Panc1 (cell line): ENCODE results near the gene POLD1.

Experiments
- POLR2AphosphoS5 ChIP-seq: IDR thresholded peaks from 2 replicates; pipeline ENCODE4 v1.6.1; 2012; ENCODE audit warnings: mild to moderate bottlenecking, low read depth, low read length, moderate library complexity
- SIN3A ChIP-seq: IDR thresholded peaks from 2 replicates; pipeline ENCODE4 v1.6.1; 2012; ENCODE audit warnings: low read depth, mild to moderate bottlenecking, low read length, moderate library complexity, borderline replicate concordance; ENCODE audit not compliant: insufficient read depth
- TCF7L2 ChIP-seq: IDR thresholded peaks from 2 replicates; pipeline ENCODE4 v1.6.1; 2011; ENCODE audit warnings: mild to moderate bottlenecking, low read depth, low read length, inconsistent platforms
- TF ChIP-seq, protein P1 (sequence below): fragments of 450-650 bp; IDR thresholded peaks from 2 replicates; pipeline ENCODE4 v1.5.1; 2017; ENCODE audit warnings: mild to moderate bottlenecking
- TF ChIP-seq, protein P2 (sequence below), 2 experiments: IDR thresholded peaks; 2 replicates each; pipeline ENCODE4 v1.6.1; 2011 to 2012; ENCODE audit warnings: low read depth in 2 of 2, control low read depth in 1 of 2, low read length in 1 of 2, mild to moderate bottlenecking in 1 of 2, moderate library complexity in 1 of 2; ENCODE audit not compliant: insufficient read depth in 1 of 2

DNA sequence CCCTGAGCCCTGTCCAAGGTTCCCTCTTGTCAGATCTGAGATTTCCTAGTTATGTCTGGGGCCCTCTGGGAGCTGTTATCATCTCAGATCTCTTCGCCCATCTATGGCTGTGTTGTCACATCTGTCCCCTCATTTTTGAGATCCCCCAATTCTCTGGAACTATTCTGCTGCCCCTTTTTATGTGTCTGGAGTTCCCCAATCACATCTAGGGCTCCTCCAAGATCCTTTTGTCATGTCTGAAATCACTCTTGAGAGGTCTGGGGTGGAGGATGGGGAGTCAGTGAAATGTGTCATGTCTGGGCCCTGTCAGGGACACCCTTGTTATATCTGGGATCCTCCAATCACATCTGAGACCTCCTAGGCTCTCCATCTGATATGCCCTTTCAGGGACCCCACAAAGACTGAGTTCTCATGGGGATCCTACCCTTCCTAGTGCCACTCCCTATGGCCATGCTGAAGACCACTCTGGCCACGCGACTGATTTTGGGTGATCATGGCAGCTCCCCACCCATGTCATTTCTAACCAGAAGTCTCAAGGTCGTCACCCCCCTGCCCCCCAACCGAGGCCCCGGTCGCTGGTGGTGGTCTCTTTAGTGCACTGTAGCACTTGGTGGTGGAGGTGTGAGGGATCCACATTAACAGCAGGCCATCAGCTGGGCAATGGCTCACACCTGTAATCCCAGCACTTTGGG lies 44.8 kb downstream of the POLD1 start:
- TF ChIP-seq, protein P1, sequence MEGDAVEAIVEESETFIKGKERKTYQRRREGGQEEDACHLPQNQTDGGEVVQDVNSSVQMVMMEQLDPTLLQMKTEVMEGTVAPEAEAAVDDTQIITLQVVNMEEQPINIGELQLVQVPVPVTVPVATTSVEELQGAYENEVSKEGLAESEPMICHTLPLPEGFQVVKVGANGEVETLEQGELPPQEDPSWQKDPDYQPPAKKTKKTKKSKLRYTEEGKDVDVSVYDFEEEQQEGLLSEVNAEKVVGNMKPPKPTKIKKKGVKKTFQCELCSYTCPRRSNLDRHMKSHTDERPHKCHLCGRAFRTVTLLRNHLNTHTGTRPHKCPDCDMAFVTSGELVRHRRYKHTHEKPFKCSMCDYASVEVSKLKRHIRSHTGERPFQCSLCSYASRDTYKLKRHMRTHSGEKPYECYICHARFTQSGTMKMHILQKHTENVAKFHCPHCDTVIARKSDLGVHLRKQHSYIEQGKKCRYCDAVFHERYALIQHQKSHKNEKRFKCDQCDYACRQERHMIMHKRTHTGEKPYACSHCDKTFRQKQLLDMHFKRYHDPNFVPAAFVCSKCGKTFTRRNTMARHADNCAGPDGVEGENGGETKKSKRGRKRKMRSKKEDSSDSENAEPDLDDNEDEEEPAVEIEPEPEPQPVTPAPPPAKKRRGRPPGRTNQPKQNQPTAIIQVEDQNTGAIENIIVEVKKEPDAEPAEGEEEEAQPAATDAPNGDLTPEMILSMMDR, result no peak
- TF ChIP-seq POLR2AphosphoS5, result no peak
- TF ChIP-seq, protein P2, sequence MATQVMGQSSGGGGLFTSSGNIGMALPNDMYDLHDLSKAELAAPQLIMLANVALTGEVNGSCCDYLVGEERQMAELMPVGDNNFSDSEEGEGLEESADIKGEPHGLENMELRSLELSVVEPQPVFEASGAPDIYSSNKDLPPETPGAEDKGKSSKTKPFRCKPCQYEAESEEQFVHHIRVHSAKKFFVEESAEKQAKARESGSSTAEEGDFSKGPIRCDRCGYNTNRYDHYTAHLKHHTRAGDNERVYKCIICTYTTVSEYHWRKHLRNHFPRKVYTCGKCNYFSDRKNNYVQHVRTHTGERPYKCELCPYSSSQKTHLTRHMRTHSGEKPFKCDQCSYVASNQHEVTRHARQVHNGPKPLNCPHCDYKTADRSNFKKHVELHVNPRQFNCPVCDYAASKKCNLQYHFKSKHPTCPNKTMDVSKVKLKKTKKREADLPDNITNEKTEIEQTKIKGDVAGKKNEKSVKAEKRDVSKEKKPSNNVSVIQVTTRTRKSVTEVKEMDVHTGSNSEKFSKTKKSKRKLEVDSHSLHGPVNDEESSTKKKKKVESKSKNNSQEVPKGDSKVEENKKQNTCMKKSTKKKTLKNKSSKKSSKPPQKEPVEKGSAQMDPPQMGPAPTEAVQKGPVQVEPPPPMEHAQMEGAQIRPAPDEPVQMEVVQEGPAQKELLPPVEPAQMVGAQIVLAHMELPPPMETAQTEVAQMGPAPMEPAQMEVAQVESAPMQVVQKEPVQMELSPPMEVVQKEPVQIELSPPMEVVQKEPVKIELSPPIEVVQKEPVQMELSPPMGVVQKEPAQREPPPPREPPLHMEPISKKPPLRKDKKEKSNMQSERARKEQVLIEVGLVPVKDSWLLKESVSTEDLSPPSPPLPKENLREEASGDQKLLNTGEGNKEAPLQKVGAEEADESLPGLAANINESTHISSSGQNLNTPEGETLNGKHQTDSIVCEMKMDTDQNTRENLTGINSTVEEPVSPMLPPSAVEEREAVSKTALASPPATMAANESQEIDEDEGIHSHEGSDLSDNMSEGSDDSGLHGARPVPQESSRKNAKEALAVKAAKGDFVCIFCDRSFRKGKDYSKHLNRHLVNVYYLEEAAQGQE (IDR thresholded peaks at IDR 0.05; ENCODE audit: insufficient read depth in 1 of 2, low read depth in 2 of 2, low read length in 1 of 2), result no peak
- TF ChIP-seq SIN3A, result no peak
- no peak for TF ChIP-seq TCF7L2
